Activated B cell treated with CpG ODN at 0.5 μM for 24 hours (primary cell): ENCODE data around the gene PRKAA1. TPM values are rescaled to one million over a fixed set of nuclear protein-coding genes. Genes with fewer than 3 reads are reported as not detected.
"Not testable (repeated sequence)": the region's sequence is repeated elsewhere in the genome, so short reads cannot be mapped to it uniquely, and the experiment has no call there.

Experiments
- ATAC-seq: fragments of 200-7000 bp; cut with Tn5 transposase; one replicate; pipeline ENCODE4 v1.10.0; 2021; ENCODE audit warnings: low read depth, mild to moderate bottlenecking, moderate library complexity
- CTCF ChIA-PET: fragments of 350-600 bp; sonication (Branson Sonifier 250); formaldehyde crosslinking; loops from one replicate; lab custom pipeline; 2021; ENCODE audit warnings: antibody characterized with exemption; lab: Charles Lee
- POLR2A ChIA-PET: fragments of 350-600 bp; sonication (Branson Sonifier 250); formaldehyde crosslinking; loops from one replicate; lab custom pipeline; 2021; ENCODE audit warnings: antibody characterized with exemption; lab: Charles Lee
- DNase-seq: peaks from one replicate; pipeline ENCODE4 v3.0.0; 2022
- H3K27ac Mint-ChIP-seq: one replicate; pipeline ENCODE4 v1.8.0; 2020; ENCODE audit warnings: mixed read lengths
- H3K27me3 Mint-ChIP-seq: one replicate; pipeline ENCODE4 v1.8.0; 2021; ENCODE audit warnings: mixed read lengths
- H3K36me3 Mint-ChIP-seq: one replicate; pipeline ENCODE4 v1.8.0; 2021; ENCODE audit warnings: low read depth, mixed read lengths
- H3K4me1 Mint-ChIP-seq: one replicate; pipeline ENCODE4 v1.8.0; 2021; ENCODE audit warnings: mixed read lengths
- H3K4me3 Mint-ChIP-seq: one replicate; pipeline ENCODE4 v1.8.0; 2020; ENCODE audit warnings: mild to moderate bottlenecking, mixed read lengths
- H3K9me3 Mint-ChIP-seq: one replicate; pipeline ENCODE4 v1.8.0; 2020; ENCODE audit warnings: mixed read lengths
- intact Hi-C: fragments of 100-400 bp; cut with micrococcal nuclease; formaldehyde crosslinking; loops from one replicate; pipeline ENCODE4 v1.15.1; 2024
- total RNA-seq: library from RNA; stranded (reverse); gene quantifications from 2 replicates; pipeline ENCODE4 v1.2.3, GENCODE V29; 2022
- TF ChIP-seq, protein P1 (sequence below): fragments of 200-600 bp; IDR thresholded peaks from one replicate; pipeline ENCODE4 v1.8.0; 2022; ENCODE audit warnings: antibody characterized with exemption, mild to moderate bottlenecking

The PRKAA1 gene
- total RNA-seq, 1 donor from 2014 or later: 69.4 TPM

DNA sequence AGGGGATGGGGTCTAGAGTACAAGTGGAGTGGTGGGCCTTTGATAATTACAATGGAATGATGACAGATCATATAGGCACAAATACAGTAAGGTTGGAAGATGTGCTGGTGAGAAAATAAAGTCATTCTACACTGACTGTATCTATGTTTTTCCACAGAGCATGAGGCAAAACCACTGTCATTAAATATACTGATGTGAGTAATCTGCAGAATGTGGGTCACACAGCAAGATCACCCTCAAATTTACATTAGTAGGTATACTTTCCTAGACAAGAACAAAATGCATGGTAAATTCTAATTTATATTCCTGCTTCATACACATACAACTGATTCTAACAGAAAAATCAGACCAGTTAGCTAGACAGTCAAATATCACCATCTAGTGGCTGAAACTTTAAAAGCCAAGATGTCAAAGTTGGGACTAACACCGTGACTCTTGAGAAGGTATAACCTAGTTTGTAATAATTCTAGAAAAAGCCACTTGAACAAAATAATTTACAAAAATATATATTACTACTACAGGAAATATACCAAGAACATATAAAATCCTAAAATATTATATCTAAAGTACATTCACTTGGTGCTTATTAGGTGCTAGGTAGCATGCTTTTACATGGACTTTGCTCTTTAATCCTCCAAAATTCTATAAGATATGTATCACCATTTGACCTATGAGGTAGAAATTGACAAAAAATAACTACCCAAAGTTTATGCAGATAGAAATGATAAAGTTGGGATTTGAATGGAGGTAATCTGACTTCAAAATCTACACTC, 61.9 kb downstream of the PRKAA1 start:
- H3K4me3 Mint-ChIP-seq: no peak overlapping the region
- H3K27ac Mint-ChIP-seq: no peak overlapping the region
- peaks cover 2% of the 10 kb centered on the region for H3K9me3 Mint-ChIP-seq
- TF ChIP-seq, protein P1, sequence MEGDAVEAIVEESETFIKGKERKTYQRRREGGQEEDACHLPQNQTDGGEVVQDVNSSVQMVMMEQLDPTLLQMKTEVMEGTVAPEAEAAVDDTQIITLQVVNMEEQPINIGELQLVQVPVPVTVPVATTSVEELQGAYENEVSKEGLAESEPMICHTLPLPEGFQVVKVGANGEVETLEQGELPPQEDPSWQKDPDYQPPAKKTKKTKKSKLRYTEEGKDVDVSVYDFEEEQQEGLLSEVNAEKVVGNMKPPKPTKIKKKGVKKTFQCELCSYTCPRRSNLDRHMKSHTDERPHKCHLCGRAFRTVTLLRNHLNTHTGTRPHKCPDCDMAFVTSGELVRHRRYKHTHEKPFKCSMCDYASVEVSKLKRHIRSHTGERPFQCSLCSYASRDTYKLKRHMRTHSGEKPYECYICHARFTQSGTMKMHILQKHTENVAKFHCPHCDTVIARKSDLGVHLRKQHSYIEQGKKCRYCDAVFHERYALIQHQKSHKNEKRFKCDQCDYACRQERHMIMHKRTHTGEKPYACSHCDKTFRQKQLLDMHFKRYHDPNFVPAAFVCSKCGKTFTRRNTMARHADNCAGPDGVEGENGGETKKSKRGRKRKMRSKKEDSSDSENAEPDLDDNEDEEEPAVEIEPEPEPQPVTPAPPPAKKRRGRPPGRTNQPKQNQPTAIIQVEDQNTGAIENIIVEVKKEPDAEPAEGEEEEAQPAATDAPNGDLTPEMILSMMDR: no peak
- no peaks in the 10 kb centered on the region for H3K27me3 Mint-ChIP-seq
- no peak for DNase-seq
- H3K4me1 Mint-ChIP-seq: no peaks in the 10 kb centered on the region
- ChIA-PET POLR2A (no interaction called here), CTCF (interaction anchor here (0.8 to 4.5 kb wide), 6 partner anchors 11 to 1138 kb away, joined by 3 to 32 read pairs (median 4); no protein-coding TSS in a partner anchor)
- peak; percentile 42 for ATAC-seq
- intact Hi-C loops: loop anchor here (1.0 to 2.0 kb wide), 8 partner anchors 48 to 1157 kb away; no protein-coding TSS in a partner anchor
- H3K36me3 Mint-ChIP-seq: peaks cover 28% of the 10 kb centered on the region

DNA sequence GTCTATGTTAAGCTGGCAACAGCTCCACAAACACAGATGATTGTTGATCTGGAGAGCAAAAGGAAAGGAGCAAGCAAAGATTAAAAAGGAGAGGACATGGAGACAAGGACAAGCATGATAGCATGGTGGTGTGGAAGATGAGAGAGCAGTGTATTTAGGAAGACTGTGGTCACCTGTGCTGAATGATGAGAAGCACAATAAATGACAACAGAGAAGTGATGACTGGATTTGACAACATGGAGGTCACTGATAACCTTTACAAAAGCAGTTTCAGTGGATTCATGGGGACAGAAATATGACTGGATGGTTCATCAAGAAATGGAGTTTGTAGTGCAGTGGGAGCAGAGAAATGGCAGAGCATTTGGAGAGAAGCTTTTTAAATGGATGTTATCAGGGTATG, 62.6 kb downstream of the PRKAA1 start:
- CTCF ChIA-PET: interaction anchor here (0.8 to 4.5 kb wide), 6 partner anchors 10 to 1026 kb away, joined by 3 to 32 read pairs (median 3); no protein-coding TSS in a partner anchor
- ATAC-seq (no peak), DNase-seq (no peak)
- Mint-ChIP-seq H3K27ac (no peak overlapping the region), H3K27me3 (no peaks in the 10 kb centered on the region), H3K9me3 (no peaks in the 10 kb centered on the region), H3K4me3 (no peak overlapping the region), H3K36me3 (peaks cover 22% of the 10 kb centered on the region), H3K4me1 (no peaks in the 10 kb centered on the region)
- POLR2A ChIA-PET: no interaction called here
- intact Hi-C loops: loop anchor here (1.0 to 2.0 kb wide), 8 partner anchors 47 to 1156 kb away; no protein-coding TSS in a partner anchor
- TF ChIP-seq, protein P1: no peak

DNA sequence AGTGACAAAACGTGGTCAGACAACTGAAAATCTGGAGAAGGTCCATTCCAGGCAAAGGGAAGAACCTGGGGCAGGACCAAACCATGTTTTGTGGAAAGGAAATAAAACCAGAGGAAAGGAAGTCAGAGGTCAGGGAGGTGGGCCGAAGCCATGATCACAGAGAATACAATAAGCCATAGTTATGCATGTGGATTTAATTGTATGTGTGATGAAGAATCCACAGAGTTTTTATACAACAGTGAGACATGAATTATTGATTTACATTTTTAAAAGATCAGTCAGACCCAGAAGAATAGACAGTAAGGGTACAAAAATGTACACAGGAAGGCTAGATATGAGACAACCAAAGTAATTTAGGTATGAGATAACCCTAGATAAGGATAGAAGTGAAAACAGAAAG, 63.2 kb downstream of the PRKAA1 start:
- Mint-ChIP-seq H3K27ac (no peak overlapping the region), H3K9me3 (no peaks in the 10 kb centered on the region), H3K4me3 (no peak overlapping the region), H3K36me3 (peaks cover 21% of the 10 kb centered on the region), H3K27me3 (no peaks in the 10 kb centered on the region), H3K4me1 (no peaks in the 10 kb centered on the region)
- TF ChIP-seq, protein P1: no peak
- ATAC-seq (no peak), DNase-seq (no peak)
- POLR2A ChIA-PET: no interaction called here
- CTCF ChIA-PET: interaction anchor here (0.8 to 4.5 kb wide), 9 partner anchors 45 to 1517 kb away, joined by 3 to 32 read pairs (median 5); no protein-coding TSS in a partner anchor
- intact Hi-C loops: no loop called here

DNA sequence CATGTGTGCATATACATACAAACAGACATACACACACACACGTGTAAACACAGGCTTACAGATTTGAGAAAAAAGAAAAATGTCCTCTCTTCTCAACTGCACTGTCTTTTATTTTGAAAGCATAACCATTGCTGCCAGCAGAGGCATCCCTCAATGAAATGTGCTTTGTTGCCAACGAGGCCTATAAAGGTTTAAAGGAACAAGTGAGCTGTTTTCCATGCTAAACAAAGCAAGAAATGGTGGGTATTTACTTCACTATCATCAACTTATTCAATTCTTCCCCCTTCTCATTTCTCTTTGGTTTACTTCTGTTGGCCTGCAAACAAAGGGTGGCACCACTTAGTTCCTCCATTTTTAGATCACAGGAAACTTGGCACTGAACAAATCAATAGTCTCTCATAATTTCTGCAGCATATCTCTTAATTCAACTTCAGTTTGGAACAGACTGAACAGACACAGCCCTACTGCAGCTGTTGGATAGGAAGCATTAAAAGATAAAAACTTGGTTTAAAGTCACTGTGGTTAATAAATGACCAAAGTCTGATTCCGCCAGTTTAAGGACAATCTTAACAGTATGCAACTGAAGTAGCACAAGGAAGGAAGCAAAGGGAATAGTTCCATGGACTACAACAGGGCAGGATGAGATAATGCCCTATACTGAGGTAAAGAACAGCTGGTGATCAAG, 64.2 kb downstream of the PRKAA1 start:
- CTCF ChIA-PET: interaction anchor here (1.0 to 4.5 kb wide), 7 partner anchors 44 to 1516 kb away, joined by 3 to 32 read pairs (median 6); no protein-coding TSS in a partner anchor
- H3K9me3 Mint-ChIP-seq: no peaks in the 10 kb centered on the region
- H3K27me3 Mint-ChIP-seq: no peaks in the 10 kb centered on the region
- no peaks in the 10 kb centered on the region for H3K4me1 Mint-ChIP-seq
- intact Hi-C loops: no loop called here
- POLR2A ChIA-PET: no interaction called here
- H3K27ac Mint-ChIP-seq: no peak overlapping the region
- no peak for DNase-seq
- no peak for ATAC-seq
- TF ChIP-seq, protein P1: no peak
- H3K36me3 Mint-ChIP-seq: peaks cover 15% of the 10 kb centered on the region
- no peak overlapping the region for H3K4me3 Mint-ChIP-seq

DNA sequence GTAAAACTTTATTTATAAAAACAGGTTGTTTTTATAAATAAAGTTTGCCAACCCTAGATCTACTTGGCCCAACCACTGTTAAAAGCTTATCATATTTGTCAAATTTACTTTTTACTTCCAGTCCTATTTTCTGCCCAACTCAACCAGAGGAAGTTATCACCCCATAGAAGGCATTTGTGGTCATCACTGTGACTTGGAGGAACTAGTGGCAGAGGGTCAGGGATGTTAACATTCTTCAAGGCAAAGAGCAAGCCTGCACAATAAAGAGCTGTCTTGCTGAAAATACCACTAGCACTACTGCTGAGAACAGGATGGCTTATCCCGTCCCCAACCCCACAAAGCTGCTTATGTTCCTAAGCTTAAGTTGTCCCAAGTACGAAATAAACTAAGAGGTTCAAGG, 64.7 kb downstream of the PRKAA1 start:
- TF ChIP-seq, protein P1: no peak
- ATAC-seq (no peak), DNase-seq (no peak)
- POLR2A ChIA-PET: no interaction called here
- H3K36me3 Mint-ChIP-seq: peaks cover 16% of the 10 kb centered on the region
- H3K9me3 Mint-ChIP-seq: no peaks in the 10 kb centered on the region
- intact Hi-C loops: no loop called here
- H3K27me3 Mint-ChIP-seq: no peaks in the 10 kb centered on the region
- H3K27ac Mint-ChIP-seq: no peak overlapping the region
- CTCF ChIA-PET: interaction anchor here (1.6 to 4.5 kb wide), 4 partner anchors 44 to 1155 kb away, joined by 6 to 32 read pairs (median 22); no protein-coding TSS in a partner anchor
- H3K4me1 Mint-ChIP-seq: no peaks in the 10 kb centered on the region
- H3K4me3 Mint-ChIP-seq: no peak overlapping the region

DNA sequence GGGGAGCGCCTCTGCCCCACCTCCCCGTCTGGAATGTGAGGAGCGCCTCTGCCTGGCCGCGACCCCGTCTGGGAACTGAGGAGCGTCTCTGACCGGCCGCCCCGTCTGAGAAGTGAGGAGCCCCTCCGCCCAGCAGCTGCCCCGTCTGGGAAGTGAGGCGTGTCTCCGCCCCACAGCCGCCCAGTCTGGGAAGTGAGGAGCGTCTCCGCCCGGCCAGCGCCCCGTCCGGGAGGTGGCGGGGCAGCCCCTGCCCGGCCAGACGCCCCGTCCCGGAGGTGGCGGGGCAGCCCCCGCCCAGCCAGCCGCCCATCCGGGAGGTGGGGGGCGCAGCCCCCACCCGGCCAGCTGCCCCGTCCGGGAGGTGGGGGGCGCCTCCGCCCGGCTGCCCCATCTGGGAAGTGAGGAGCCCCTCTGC, 75.7 kb downstream of the PRKAA1 start:
- H3K36me3 Mint-ChIP-seq: peaks cover 52% of the 10 kb centered on the region
- H3K4me3 Mint-ChIP-seq, CTCF ChIA-PET, H3K27me3 Mint-ChIP-seq, POLR2A ChIA-PET, ATAC-seq, intact Hi-C loops, H3K27ac Mint-ChIP-seq, H3K9me3 Mint-ChIP-seq, DNase-seq, H3K4me1 Mint-ChIP-seq: not testable (repeated sequence)
